SW480 (cell line): ENCODE results near the gene KLK12.

Experiments
- DNase-seq: peaks from one replicate; pipeline ENCODE4 v3.0.0-alpha.2; 2016; ENCODE audit warnings: low spot score

Gene KLK12, protein sequence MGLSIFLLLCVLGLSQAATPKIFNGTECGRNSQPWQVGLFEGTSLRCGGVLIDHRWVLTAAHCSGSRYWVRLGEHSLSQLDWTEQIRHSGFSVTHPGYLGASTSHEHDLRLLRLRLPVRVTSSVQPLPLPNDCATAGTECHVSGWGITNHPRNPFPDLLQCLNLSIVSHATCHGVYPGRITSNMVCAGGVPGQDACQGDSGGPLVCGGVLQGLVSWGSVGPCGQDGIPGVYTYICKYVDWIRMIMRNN

DNA sequence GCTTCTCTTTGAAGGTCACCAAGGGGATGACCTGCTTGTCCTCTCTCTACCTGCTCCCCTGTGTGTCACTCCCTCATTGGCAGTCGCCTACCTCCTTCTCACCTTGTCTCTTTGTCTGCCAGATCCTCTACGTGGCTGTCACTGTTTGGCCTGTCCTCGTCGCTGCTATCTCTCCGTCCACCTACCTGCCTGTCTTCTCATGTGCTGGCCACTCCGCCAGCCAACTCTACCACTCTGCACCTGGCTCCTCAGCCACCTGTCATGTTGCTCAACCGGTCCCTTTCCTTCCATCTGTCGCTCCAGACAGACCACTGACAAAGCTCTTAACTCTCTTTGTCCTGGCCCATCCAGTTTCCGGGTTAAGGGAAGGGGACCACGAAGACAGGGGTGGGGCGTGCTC lies at the start of gene KLK12:
TSS of gene KLK12 (minus strand) at position 299 of the 400 bp plus-strand sequence. CDS start 381 bp downstream, outside the sequence.
- DNase-seq = no peak

DNA sequence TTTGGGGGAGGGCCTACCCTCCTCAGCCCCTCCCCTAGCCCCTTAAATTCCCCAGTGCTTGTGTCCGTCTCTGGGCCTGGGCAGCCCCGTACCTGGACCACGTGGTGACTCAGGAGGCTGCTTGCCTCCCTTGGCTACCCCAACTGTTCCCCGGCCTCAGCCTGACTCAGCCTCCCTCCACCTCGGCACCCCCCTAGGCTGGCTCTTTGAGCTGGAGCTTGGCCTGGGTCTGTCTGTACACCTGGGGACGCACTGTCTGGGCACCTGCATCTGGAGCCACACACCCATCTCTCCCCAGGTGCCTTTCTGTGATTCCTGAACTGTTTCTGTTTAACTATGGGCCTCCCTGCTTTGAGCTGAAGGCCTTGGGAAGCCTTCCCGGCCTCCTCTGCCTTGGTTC lies 49.7 kb upstream of the KLK12 start:
- no peak for DNase-seq

DNA sequence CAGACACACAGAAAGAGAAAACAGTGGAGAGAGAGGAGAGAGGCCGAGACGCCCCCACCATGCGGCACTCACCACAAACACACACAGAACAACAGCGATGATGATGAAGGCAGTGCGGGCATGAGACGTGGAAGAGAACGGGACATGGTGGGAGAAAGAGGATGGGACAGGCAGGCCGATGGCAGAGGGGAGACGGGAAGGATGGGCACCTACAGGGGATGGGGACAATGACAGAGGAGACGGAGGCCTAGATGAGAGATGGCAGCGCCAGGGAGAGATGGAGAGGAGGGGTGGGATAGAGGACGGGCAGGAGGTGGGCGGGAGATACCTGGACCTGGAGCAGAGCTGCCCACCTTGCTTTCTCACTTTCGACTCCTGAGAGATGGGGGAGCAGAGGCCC lies 49.0 kb upstream of the KLK12 start:
- DNase-seq = no peak

DNA sequence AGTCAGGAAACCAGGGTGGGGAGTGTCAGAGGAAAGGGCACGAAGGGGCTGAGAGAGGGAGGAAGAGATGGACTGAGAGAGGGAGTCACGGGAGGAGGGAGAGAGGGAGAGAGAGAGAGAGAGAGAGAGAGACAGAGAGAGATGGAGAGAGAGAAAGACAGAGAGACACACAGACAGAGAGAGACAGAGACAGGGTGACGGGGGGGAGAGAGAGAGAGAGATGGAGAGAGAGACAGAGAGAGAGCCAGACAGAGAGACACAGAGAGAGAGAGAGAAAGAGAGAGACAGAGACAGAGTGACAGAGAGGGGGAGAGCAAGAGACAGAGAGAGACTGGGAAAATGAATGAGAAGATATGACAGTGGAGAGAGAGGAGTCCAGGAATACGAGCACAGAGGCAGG lies 48.4 kb upstream of the KLK12 start:
- no peak for DNase-seq

DNA sequence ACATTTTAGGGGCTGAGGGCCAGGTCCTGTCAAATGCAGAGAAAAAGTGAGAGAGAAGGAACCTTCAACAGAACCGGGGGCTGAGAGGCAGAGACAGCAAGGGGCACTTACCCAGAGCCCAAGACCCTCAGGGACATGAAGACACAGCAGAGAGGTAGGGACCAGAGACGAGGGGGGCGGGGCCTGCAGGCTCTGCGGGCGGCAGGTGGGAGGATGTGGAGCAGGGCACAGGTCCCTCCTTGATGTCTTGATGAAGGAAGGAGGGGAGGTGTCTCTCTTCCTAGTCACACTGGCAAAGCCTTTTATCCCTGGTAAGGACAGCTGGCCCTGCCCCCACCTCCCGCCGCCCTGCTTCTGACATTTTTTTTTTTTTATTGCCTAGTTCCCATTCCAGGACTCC lies 47.8 kb upstream of the KLK12 start, which contains the start of gene KLK14:
TSS of gene KLK14 (minus strand) at position 277 of the 400 bp plus-strand sequence. CDS start at position 4, 273 bp downstream.
- no peak for DNase-seq

DNA sequence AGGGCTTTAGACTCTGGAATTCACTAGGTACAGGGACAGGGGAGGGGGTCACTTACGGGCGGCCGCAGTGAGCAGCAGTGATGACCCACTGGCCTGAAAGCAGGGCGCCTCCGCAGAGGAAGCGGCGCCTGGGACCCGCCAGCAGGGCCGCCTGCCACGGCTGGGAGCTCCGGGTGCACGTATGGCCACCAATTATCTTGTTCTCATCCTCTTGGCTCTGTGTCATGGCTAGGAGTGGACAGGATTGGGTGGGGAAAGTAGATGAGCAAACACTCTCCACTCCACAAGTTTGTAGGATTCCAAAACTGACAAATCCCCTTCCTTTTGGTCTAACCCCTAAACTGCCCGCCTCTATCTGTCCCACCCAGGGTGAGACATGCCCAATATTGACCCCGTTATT lies 46.7 kb upstream of the KLK12 start:
- DNase-seq = no peak

DNA sequence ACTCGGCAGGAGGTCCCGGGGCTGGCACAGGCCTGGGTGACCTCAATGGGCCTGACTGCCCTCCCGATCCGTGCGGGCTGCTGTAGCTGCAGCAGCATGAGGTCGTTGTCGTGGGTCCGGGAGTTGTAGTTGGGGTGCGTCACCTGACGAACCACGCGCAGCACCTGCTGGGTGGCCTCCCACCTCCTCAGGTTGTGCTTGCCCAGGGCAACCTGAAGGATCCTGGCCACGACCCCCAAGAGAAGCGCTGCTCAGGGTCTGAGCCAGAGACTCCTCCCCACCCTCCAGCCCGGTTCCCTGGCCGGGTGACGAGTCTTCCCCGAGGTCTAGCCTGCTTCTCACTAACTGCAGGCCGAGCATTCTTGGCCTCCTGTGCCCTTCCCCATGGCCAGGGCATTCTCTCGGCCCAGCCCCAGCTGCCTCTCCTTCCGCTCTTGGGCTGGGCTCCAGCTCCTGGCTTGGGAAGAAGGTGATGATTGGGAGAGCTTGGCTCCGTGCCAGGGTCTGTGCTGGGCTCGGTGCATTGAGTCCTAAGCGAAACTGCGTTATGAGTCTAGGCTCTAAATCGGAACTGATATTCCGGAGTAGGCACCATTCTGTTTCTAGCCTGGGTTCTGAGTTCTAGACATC lies 44.8 kb upstream of the KLK12 start:
- DNase-seq = no peak

DNA sequence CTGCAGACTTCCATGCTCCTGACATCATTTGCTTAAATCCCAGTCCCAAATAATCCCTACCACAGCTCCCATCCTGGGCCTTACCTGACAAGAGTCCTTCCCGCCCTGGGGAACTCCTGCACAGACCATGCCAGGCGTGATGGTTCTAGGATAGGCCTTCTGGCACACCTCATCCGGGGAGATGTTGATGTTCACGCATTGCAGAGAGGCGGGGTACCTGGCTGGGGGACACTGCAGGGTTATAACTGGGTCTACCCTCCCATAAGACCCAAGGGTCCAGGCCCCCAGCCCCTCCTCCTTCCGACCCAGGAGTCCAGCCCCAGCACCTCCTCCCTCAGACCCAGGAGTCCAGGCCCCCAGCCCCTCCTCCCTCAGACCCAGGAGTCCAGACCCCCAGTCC lies 43.9 kb upstream of the KLK12 start:
- no peak for DNase-seq

DNA sequence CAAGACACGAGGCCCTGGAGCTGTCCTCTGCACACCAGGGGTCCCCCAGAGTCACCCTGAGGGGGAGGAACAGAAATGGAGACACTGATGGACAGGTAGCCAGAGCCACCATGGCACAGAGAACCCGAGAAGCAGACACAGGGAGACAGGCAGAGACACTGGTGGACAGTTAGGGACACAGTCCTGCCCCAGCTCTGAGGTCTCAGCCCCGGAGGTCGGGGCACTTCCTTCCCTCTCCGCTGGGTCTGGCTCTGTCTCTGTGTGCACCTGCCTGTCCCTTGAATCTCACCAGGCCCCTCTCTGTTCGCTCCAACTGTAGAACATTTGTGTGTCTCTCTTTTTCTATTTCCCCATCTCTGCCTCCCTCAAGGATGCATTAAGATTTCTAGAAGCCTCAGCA lies 43.3 kb upstream of the KLK12 start:
- DNase-seq = no peak

DNA sequence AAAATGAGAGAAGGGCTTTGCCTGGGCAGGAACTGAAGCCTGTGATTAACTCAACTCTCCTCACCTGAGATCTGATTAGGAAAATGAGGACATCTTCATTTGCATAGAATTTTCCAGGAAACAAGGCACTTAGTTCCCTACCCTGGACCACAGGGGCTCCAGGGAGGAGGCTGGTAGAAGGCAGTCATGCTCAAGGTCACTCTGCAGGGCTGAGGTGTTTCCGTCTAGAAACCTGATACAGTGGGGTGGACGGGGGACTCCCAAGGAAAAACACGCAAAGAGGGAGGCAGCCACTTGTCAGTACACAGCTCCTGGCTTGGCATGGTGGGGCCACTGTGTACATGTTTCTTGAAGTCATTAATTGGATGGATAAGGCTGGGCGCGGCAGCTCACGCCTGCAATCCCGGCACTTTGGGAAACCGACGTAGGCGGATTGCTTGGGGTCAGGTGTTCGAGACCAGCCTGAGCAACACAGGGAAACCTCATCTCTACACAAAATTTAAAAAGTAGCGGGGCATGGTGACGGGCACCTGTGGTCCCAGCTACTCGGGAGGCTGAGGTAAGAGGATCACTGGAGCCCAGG lies 41.9 kb upstream of the KLK12 start:
- DNase-seq = no peak

DNA sequence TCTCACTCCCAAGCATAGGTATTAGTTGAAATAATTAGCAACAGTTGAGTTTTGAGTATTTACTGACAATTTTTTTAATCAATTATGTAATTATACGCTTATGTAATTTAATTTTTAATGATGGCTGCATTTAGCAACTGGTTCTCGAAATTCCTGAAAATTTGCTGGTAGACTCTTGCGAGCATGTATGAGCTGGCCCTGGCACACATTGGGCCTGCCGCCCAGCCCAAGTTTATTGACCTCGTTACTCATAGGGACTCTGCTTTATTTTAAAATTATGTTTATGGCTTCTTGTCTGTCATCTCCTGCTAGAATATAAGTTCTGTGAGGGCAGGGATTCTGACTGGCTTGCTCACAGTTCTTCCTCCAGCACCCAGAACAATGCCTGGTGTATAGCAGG lies 41.2 kb upstream of the KLK12 start:
- no peak for DNase-seq

DNA sequence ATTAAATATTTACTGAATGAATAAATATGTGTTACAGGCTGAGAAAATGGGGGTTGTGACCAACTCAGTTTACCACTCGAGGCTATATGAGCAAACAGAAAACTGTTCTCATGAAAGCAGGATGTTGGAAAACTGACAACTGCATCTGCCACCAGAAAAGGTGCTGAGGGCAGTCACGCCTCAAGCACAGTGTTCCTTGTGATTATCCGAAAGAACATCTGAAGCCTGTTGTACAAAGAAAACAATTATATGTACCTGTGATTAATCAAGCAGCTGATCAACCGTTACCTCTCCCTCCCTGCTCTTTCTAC lies 36.2 kb upstream of the KLK12 start:
- DNase-seq = no peak

DNA sequence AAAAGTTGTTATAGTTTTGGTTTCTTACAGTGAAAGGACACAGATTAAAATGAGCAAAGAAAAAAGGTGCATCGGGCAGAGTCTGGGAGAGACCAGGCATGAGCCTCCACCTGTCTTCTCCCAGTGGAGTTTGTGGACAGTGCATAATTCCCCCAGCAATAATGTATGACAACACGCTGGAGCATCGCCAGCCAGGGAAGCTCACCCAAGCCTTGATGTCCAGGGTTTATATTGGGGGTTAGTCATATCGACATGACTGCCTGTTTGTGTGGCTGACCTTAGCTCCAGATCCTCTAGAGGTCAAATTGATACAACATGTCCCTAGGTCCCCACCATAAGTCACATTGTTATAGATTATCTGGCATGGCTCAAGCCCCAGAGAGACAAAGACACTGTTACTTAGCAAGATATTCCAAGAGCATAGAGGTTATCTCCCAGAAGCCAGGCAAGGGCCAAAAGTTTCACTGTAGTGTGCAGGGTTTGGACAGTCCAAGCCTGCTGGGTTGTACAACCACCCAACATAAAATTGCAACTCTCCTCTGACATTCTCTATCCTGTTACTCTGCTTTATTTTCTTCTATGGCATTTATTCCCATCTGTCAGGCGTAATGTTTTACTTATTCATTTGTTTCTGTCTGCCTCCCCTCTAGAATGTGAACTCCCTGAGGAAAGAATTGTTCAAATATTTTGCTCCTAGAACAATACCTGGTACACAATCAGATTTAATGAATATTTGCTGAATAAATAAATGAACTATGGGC lies 35.7 kb upstream of the KLK12 start:
- DNase-seq = no peak

DNA sequence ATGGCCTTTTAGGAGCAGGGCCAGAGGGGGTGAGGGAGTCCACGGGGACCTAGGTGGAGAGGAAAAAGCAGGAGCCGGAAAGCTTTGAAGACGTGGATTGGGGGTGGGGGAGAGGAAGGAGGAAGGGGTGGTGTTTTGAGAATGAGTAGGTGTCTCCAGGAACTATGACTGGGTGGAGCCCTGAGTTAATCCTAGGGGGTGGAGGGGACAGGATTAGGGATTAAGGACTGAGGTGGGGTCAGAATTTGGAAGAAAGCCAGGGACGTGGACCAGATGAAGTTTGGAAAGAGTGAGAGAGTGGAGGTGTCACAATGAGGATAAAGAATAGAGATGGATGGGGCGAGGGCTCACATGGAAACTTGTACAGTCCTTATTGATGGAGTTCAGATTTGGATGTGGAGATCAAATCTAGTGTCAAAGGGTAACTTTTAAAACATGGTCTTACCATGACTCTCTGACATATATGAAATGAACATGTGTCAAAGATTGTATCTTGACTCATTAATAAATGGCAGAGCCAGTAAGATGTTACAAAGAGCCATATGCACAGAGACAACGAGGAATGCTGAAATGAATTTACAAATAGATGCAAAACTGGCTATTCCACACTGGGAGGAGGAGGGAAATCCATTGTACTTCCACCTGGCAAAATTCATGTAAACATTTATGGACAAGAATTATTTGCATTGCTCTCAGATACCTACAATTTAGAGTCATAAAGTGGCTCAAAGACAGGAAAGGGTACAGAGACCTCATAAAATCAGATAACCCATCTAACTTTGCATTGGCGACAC lies 31.8 kb upstream of the KLK12 start:
- DNase-seq = no peak

DNA sequence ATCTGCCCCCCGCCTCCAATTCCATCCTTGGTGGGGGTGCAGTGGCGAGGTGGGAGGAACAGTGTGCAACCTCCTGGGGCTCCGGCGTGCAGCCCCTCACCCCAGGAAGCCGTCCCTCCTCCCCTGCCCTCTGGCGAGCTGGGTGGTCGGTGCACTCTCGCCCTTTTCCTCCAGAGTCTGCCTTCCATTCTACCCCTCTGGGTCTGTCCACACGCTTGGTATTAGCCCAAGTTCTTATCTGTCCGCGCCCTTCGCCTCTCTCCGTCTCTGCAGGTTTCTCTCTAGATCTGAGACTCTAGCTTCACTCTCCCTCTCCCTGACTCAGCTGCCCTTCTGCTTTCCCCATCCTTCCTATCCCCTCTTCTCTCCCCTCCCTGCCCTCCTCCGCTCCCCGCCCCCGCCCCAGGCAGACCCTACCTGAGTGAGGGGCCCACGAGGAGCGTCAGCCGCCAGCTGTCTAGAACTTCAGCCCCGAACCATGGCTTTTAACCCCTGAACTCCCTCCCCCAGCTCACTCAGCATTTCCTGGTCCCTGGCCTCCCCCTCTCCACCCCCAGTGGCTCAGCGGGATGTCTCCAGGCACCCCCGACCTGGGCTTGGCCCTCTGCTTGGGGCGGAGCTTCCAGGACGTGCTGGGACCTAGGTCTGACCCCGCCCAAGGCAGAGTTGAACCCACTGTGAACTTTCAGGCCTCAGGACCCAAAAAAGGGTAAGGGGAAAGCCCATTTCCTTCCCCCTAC lies 30.6 kb upstream of the KLK12 start:
- DNase-seq = no peak

DNA sequence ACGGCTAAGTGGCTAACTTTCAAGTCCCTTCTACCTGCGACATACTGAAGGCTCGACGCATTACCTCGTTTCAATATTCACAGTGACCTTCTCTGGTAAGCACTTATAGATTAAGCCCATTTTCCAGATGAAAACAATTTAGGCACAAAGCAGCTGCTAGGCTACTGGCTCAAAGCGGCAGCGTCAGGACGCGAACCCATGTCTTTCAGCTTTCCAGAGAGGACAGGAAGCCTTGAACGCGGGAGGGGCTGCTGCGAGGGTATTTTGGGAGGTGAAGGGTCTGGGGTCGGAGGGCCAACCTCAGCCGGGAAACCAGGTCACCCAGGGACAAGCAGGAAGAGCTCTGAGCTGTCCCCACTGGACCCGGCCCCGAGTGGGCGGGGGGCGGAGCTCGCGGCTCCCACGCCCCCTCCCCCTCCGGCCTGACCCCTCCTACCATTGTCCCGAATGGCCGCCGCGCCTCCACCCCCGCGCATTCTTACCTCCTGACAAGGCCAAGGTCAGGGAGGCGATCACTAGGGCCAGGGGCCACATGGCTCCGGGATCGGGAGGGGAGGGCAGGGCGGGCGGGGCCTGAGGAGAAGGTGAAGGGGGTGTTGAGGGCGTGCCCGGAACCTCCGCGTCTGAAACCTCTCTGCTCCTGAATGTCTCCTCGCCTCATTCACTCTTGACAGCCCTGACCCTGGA lies 29.9 kb upstream of the KLK12 start, which contains the start of gene KLK13:
TSS of gene KLK13 (minus strand) at position 559 of the 687 bp plus-strand sequence. CDS start at position 534, 25 bp downstream.
- DNase-seq = peak; percentile 82

DNA sequence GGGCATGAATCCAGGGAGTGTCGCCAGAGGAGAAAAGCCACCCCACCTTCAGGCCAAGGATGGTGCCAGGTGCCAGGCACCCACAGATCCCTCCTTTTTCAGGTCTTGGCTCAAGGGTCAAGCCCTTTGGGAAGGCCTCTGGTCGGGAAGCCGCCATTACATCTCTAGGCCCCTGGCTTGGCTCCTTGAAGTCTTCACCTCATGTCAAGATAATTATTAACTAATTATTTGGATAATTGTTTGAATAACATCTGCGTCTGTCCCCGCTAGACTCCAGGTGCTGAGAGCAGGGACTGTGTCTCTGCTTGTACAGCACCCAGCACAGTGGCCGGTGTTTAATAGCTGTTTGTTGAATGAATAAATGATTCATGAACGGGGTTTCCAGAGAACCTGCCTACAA lies 28.9 kb upstream of the KLK12 start:
- DNase-seq = no peak

DNA sequence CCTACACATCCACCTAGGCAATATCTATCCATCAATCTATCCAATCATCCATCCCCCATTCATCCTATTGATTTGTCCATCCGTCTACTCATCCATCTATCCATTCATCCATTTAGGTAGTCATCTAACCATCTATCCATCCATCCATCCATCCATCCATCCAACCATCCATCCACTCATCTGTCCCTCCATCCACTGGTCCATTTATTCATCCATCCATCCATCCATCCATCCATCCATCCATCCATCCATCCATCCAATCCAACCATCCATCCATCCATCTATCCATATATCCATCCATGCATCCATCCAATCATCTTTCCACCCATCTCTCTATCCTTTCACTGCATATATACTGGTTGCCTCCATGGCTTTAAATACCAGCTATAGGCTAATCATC lies 26.2 kb upstream of the KLK12 start:
- DNase-seq = no peak

DNA sequence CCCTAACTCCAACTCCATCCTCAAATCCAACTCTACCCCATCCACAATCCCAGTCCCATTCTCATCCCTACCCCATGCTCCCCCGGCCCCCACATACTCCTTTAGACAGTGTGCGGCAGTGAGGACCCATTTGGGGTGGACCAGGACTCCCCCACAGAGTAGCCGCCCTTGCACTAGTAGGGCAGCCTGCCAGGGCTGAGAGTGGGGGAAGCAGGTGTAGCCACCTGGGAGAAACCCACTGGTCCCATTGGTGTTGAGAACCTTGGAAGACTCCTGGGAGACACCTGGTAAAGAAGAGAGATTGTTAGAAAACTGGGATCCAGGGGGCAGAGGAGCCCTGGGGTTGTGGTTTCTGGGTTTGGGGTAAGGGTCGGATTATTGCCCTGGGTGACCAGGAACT lies 25.5 kb upstream of the KLK12 start:
- DNase-seq = no peak

DNA sequence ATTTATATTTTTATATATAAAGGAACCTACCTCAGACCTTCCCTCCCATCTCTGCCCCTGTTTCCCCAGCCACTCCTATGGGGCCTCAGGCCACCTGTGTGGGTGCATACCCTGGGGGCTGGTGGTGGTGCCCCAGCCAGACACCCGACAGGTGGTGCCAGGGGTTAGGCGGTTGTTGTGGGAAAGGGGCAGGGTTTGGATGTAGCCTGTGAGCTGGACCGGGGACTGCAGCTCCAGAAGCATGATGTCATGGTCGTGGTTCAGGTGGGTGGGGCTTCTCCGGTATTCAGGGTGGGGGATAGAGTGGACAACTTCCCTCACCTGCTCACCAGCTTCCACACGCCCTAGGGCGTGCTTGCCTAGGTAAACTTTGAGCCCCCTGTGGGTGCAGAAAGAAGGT lies 24.9 kb upstream of the KLK12 start:
- peak; percentile 44 for DNase-seq

DNA sequence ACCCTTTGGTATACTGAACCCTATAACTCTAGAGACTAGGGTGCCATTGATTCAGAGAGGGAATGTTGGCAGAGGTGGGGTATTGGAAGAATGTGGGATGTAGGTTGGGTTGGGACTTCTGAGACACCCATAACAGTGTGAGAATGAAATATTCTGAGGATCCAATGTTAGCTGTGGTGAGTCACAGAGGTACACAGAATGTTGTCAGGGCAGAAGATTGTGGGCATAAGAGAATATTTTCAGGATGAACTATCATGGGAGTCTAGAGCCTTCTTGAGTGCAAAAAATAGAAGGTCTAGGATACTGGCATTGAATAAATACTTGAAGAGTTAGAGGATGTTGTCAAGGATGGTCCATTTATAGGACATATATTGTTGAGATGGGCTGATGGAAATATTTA lies 21.1 kb upstream of the KLK12 start:
- DNase-seq = no peak
